Activated T-helper 17 cell treated with anti-CD3 and anti-CD28 coated beads, Interleukin-2, amount 50 U/mL, for 72 hours (primary cell): ENCODE data around the gene ITGAE. TPM values are rescaled to one million over a fixed set of nuclear protein-coding genes. Genes with fewer than 3 reads are reported as not detected.

Source experiments
- ATAC-seq: fragments of 150-1000 bp; cut with Tn5 transposase; replicated peaks from 2 replicates; pipeline ENCODE4 v1.10.0; 2021; ENCODE audit warnings: mild to moderate bottlenecking, moderate library complexity
- H3K27ac Mint-ChIP-seq: one replicate; pipeline ENCODE4 v1.8.0; 2022; ENCODE audit warnings: mixed read lengths
- H3K27me3 Mint-ChIP-seq: one replicate; pipeline ENCODE4 v1.8.0; 2022; ENCODE audit warnings: mixed read lengths
- H3K36me3 Mint-ChIP-seq: one replicate; pipeline ENCODE4 v1.8.0; 2022; ENCODE audit warnings: low read depth, mild to moderate bottlenecking, mixed read lengths
- H3K4me1 Mint-ChIP-seq: one replicate; pipeline ENCODE4 v1.8.0; 2022; ENCODE audit warnings: mixed read lengths
- H3K4me3 Mint-ChIP-seq: one replicate; pipeline ENCODE4 v1.8.0; 2022; ENCODE audit warnings: mild to moderate bottlenecking, mixed read lengths
- H3K9me3 Mint-ChIP-seq: one replicate; pipeline ENCODE4 v1.8.0; 2022; ENCODE audit warnings: mixed read lengths
- total RNA-seq, 2 donors: library from RNA; stranded (reverse); gene quantifications; one replicate each; pipeline ENCODE4 v1.2.3, GENCODE V29; 2022

The ITGAE gene
- total RNA-seq, 2 donors from 2014 or later = 24.2 to 43.2 TPM

DNA sequence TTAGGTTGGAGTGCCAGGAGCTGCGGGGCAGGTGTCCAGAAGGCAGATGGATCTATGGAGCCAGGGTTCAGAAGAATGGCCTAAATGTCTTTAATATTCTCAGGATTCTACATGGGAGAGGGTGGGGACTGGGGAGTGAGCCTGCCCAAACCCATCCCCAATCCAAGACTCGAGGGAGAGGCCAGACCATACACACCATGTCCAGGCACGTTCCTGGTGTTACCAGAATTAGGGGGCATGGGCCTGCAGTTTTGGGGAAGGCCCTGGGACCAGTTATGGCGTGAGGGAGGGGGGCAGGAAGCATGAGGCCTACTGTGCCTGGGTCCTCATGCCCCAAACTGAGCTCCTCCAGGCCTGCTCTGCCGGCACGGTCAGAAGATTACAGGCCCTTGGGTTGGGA lies 134.5 kb downstream of the ITGAE start:
- Mint-ChIP-seq H3K4me3 (peak overlapping the region; percentile 93), H3K4me1 (peaks cover 9% of the 10 kb centered on the region), H3K36me3 (peaks cover 23% of the 10 kb centered on the region), H3K9me3 (no peaks in the 10 kb centered on the region), H3K27me3 (no peaks in the 10 kb centered on the region), H3K27ac (peak overlapping the region; percentile 67)
- no peak for ATAC-seq

DNA sequence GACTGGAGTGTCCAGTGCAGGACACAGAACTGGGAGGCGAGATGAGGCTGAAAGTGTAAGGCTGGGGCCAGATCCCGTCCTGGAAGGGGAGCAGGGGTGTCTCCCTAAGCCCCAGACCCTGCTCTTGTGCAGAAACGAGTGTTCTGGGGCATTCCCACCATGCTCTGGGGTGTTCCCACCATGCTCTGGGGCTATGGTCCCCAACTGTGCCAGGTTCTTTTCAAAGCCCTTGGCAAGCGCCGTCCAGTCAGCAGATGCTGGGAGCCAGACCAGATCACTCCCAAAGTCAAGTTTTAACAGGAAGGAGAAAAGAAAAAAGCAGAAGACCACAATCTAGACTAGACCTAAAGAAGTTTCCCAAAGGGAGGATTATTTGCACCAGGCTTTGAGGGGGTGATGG lies 135.2 kb downstream of the ITGAE start:
- Mint-ChIP-seq H3K27ac (peak overlapping the region; percentile 67), H3K27me3 (no peaks in the 10 kb centered on the region), H3K9me3 (no peaks in the 10 kb centered on the region), H3K36me3 (peaks cover 17% of the 10 kb centered on the region), H3K4me3 (peak overlapping the region; percentile 48), H3K4me1 (peaks cover 9% of the 10 kb centered on the region)
- no peak for ATAC-seq

Other genes starting within 250 kb of the ITGAE start
- 1 to 10 TPM in 1 of 2 donors, under 1 TPM in 1; 0.86 to 3.5 TPM for gene TRPV3, start 243.4 kb downstream of the ITGAE start, total RNA-seq
- 1 to 10 TPM; 3.7 to 3.9 TPM for gene TRPV1, start 191.8 kb downstream of the ITGAE start, total RNA-seq
- 10 to 100 TPM in 1 of 2 donors, 1 to 10 TPM in 1; 10.0 to 12.3 TPM for gene SHPK, start 164.9 kb downstream of the ITGAE start, total RNA-seq
- gene CTNS, start 164.4 kb downstream of the ITGAE start, total RNA-seq = 10 to 100 TPM; 11.2 to 11.8 TPM
- 10 to 100 TPM; 13.0 to 15.1 TPM for gene TAX1BP3, start 132.6 kb downstream of the ITGAE start, total RNA-seq
- gene EMC6, start 132.4 kb downstream of the ITGAE start, total RNA-seq = 10 to 100 TPM; 28.9 to 58.8 TPM
- gene P2RX5, start 105.0 kb downstream of the ITGAE start, total RNA-seq = 10 to 100 TPM; 22.0 to 74.3 TPM
- gene HASPIN, start 77.3 kb downstream of the ITGAE start, total RNA-seq = 10 to 100 TPM; 12.4 to 21.5 TPM
- 10 to 100 TPM; 30.8 to 40.4 TPM for gene NCBP3, start 45.1 kb upstream of the ITGAE start, total RNA-seq
- gene CAMKK1, start 91.9 kb upstream of the ITGAE start, total RNA-seq = 1 to 10 TPM; 4.0 to 4.9 TPM
- 1 to 10 TPM in 1 of 2 donors, not detected in 1; 1.6 TPM for gene P2RX1, start 115.3 kb upstream of the ITGAE start, total RNA-seq
- gene ATP2A3, start 163.2 kb upstream of the ITGAE start, total RNA-seq = 100 to 1,000 TPM in 1 of 2 donors, 10 to 100 TPM in 1; 81.5 to 153 TPM